Activated CD4-positive, CD25-positive, alpha-beta regulatory T cell treated with anti-CD3 and anti-CD28 coated beads, Interleukin-2, amount 50 U/mL, for 24 hours (primary cell): ENCODE results near the gene IL1RAPL1.
"Not testable (repeated sequence)": the region's sequence is repeated elsewhere in the genome, so short reads cannot be mapped to it uniquely, and the experiment has no call there.

Experiments used
- ATAC-seq, 2 donors: fragments of 150-1000 bp; cut with Tn5 transposase; one replicate each; pipeline ENCODE4 v1.10.0; 2021; ENCODE audit warnings: mild to moderate bottlenecking in 1 of 2, moderate library complexity in 1 of 2

The IL1RAPL1 gene

GRCh38 chrX:28997706-28998463 is 410.6 kb downstream of the IL1RAPL1 start:
- no peak for ATAC-seq

GRCh38 chrX:28998609-28999135 is 411.4 kb downstream of the IL1RAPL1 start:
- no peak for ATAC-seq

GRCh38 chrX:29012867-29013266 is 425.6 kb downstream of the IL1RAPL1 start:
- ATAC-seq: no peak

- ATAC-seq: no peak
Observed at GRCh38 chrX:29023207-29023606, 436.0 kb downstream of the IL1RAPL1 start.

- ATAC-seq: no peak
Observed at GRCh38 chrX:29024871-29025270, 437.6 kb downstream of the IL1RAPL1 start.

- ATAC-seq: no peak
Observed at GRCh38 chrX:29039501-29039900, 452.3 kb downstream of the IL1RAPL1 start.

- ATAC-seq: no peak
Observed at GRCh38 chrX:29040160-29040559, 452.9 kb downstream of the IL1RAPL1 start.

GRCh38 chrX:29042341-29042740 is 455.1 kb downstream of the IL1RAPL1 start:
- ATAC-seq: no peak

- ATAC-seq: no peak
Observed at GRCh38 chrX:29043746-29044145, 456.5 kb downstream of the IL1RAPL1 start.

- ATAC-seq: no peak
Observed at GRCh38 chrX:29044423-29045184, 457.4 kb downstream of the IL1RAPL1 start.

GRCh38 chrX:29065477-29065876 is 478.2 kb downstream of the IL1RAPL1 start:
- ATAC-seq: no peak

GRCh38 chrX:29066516-29066915 is 479.3 kb downstream of the IL1RAPL1 start:
- no peak for ATAC-seq

GRCh38 chrX:29067351-29067750 is 480.1 kb downstream of the IL1RAPL1 start:
- no peak for ATAC-seq

GRCh38 chrX:29071525-29072320 is 484.5 kb downstream of the IL1RAPL1 start:
- ATAC-seq: no peak

GRCh38 chrX:29082558-29082957 is 495.3 kb downstream of the IL1RAPL1 start:
- no peak for ATAC-seq

- ATAC-seq: no peak
Observed at GRCh38 chrX:29083823-29084222, 496.6 kb downstream of the IL1RAPL1 start.

- no peak for ATAC-seq
Observed at GRCh38 chrX:29090811-29091210, 503.6 kb downstream of the IL1RAPL1 start.

- no peak for ATAC-seq
Observed at GRCh38 chrX:29107231-29107630, 520.0 kb downstream of the IL1RAPL1 start.

- ATAC-seq: no peak
Observed at GRCh38 chrX:29110041-29110440, 522.8 kb downstream of the IL1RAPL1 start.

- ATAC-seq: no peak
Observed at GRCh38 chrX:29113221-29113620, 526.0 kb downstream of the IL1RAPL1 start.

GRCh38 chrX:29122817-29123216 is 535.6 kb downstream of the IL1RAPL1 start:
- ATAC-seq: not testable (repeated sequence)

GRCh38 chrX:29130905-29131304 is 543.7 kb downstream of the IL1RAPL1 start:
- ATAC-seq: no peak

- ATAC-seq: no peak
Observed at GRCh38 chrX:29136904-29137303, 549.7 kb downstream of the IL1RAPL1 start.
